ENCODE data around the gene ARHGAP26. TPM values are rescaled to one million over a fixed set of nuclear protein-coding genes. Genes with fewer than 3 reads are reported as not detected.

ARHGAP26 gene
- polyA plus RNA-seq, 1 donor from 2014 or later: 0.83 TPM

DNA sequence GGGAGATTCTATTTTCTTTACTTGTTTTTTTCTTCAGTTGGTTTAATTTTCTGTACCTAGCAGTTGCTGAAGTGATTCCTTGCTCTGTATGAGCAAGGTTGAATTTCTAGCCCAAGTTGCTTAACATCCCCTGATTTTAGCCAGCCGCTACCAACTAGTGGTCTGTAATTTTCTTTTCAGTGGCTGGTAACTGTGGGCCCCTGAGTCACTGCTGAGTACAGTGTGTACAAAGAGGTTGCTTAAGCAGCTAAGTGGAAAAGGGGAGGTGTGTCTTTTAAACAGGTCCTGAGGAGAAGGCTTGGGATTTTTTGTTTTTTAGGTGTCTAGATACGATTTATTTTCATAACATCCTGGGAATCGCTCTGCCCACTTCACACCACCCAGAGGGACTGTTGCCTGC is 378.6 kb downstream of the ARHGAP26 start:
- Histone ChIP-seq H3K4me2 (ENCODE audit: low read length) (no peak overlapping the region), H3K79me2 (replicated peaks; ENCODE audit: insufficient read depth, low read length) (no peaks in the 10 kb centered on the region), H3K9ac (ENCODE audit: low read length) (no peak overlapping the region), H3K36me3 (ENCODE audit: insufficient read depth, low read length) (no peaks in the 10 kb centered on the region), H3K4me3 (ENCODE audit: low read length) (no peak overlapping the region), H3K27ac (ENCODE audit: low read length) (no peak overlapping the region), H3K9me3 (ENCODE audit: low read length) (no peaks in the 10 kb centered on the region), H2AFZ (ENCODE audit: low read depth, low read length) (no peak overlapping the region), H3K9me2 (ENCODE audit: insufficient read depth, low read length) (no peaks in the 10 kb centered on the region), H4K20me1 (ENCODE audit: insufficient read depth) (no peaks in the 10 kb centered on the region), H3F3A (ENCODE audit: insufficient read depth, low read length, poor library complexity, severe bottlenecking) (no peaks in the 10 kb centered on the region), H3K27me3 (ENCODE audit: insufficient read depth, low read depth, low read length) (no peaks in the 10 kb centered on the region)
- TF ChIP-seq CTCF (IDR thresholded peaks at IDR 0.05; ENCODE audit: poor library complexity, severe bottlenecking) (no peak), TAF1 (IDR thresholded peaks at IDR 0.05; ENCODE audit: low read depth) (no peak)

DNA sequence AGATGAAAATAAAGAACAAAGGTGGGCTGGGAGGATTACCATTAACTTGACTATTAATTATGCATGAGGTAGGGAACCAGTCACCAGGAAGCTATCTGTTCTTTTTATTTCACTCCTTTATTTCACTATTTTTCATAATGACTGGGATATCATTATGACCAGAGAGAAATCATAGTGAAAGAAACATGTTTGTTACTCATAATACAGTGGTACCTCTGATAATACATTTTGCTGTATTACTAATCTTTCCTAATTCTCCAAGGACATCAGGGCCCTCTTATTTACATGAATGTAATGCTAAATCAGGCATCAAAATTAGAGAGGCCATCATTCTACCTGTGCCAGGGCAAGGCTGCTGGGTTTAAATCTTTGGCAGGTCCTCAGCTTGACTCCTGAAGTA is 379.6 kb downstream of the ARHGAP26 start:
- Histone ChIP-seq H3K36me3 (ENCODE audit: insufficient read depth, low read length) (no peaks in the 10 kb centered on the region), H3K4me2 (ENCODE audit: low read length) (no peak overlapping the region), H3K4me3 (ENCODE audit: low read length) (no peak overlapping the region), H3F3A (ENCODE audit: insufficient read depth, low read length, poor library complexity, severe bottlenecking) (no peaks in the 10 kb centered on the region), H2AFZ (ENCODE audit: low read depth, low read length) (no peak overlapping the region), H4K20me1 (ENCODE audit: insufficient read depth) (no peaks in the 10 kb centered on the region), H3K27me3 (ENCODE audit: insufficient read depth, low read depth, low read length) (no peaks in the 10 kb centered on the region), H3K79me2 (replicated peaks; ENCODE audit: insufficient read depth, low read length) (no peaks in the 10 kb centered on the region), H3K9me3 (ENCODE audit: low read length) (no peaks in the 10 kb centered on the region), H3K27ac (ENCODE audit: low read length) (no peak overlapping the region), H3K9me2 (ENCODE audit: insufficient read depth, low read length) (no peaks in the 10 kb centered on the region), H3K9ac (ENCODE audit: low read length) (no peak overlapping the region)
- TF ChIP-seq EP300 (conservative IDR thresholded peaks at IDR 0.05; ENCODE audit: poor library complexity, severe bottlenecking) (no peak), POLR2AphosphoS5 (IDR thresholded peaks at IDR 0.05) (no peak), CTCF (IDR thresholded peaks at IDR 0.05; ENCODE audit: poor library complexity, severe bottlenecking) (no peak), SMC3 (conservative IDR thresholded peaks at IDR 0.05; ENCODE audit: poor library complexity) (no peak), TAF1 (IDR thresholded peaks at IDR 0.05; ENCODE audit: low read depth) (no peak), MXI1 (conservative IDR thresholded peaks at IDR 0.05; ENCODE audit: poor library complexity, severe bottlenecking) (no peak), EZH2 (IDR thresholded peaks at IDR 0.05; ENCODE audit: borderline replicate concordance, insufficient read depth, low read length, poor library complexity, severe bottlenecking) (no peak), RAD21 (conservative IDR thresholded peaks at IDR 0.05) (no peak)
- TF ChIP-seq, protein P1, sequence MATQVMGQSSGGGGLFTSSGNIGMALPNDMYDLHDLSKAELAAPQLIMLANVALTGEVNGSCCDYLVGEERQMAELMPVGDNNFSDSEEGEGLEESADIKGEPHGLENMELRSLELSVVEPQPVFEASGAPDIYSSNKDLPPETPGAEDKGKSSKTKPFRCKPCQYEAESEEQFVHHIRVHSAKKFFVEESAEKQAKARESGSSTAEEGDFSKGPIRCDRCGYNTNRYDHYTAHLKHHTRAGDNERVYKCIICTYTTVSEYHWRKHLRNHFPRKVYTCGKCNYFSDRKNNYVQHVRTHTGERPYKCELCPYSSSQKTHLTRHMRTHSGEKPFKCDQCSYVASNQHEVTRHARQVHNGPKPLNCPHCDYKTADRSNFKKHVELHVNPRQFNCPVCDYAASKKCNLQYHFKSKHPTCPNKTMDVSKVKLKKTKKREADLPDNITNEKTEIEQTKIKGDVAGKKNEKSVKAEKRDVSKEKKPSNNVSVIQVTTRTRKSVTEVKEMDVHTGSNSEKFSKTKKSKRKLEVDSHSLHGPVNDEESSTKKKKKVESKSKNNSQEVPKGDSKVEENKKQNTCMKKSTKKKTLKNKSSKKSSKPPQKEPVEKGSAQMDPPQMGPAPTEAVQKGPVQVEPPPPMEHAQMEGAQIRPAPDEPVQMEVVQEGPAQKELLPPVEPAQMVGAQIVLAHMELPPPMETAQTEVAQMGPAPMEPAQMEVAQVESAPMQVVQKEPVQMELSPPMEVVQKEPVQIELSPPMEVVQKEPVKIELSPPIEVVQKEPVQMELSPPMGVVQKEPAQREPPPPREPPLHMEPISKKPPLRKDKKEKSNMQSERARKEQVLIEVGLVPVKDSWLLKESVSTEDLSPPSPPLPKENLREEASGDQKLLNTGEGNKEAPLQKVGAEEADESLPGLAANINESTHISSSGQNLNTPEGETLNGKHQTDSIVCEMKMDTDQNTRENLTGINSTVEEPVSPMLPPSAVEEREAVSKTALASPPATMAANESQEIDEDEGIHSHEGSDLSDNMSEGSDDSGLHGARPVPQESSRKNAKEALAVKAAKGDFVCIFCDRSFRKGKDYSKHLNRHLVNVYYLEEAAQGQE (IDR thresholded peaks at IDR 0.05; ENCODE audit: borderline replicate concordance): no peak
